ENCODE data around the gene ILK.

The ILK gene

DNA sequence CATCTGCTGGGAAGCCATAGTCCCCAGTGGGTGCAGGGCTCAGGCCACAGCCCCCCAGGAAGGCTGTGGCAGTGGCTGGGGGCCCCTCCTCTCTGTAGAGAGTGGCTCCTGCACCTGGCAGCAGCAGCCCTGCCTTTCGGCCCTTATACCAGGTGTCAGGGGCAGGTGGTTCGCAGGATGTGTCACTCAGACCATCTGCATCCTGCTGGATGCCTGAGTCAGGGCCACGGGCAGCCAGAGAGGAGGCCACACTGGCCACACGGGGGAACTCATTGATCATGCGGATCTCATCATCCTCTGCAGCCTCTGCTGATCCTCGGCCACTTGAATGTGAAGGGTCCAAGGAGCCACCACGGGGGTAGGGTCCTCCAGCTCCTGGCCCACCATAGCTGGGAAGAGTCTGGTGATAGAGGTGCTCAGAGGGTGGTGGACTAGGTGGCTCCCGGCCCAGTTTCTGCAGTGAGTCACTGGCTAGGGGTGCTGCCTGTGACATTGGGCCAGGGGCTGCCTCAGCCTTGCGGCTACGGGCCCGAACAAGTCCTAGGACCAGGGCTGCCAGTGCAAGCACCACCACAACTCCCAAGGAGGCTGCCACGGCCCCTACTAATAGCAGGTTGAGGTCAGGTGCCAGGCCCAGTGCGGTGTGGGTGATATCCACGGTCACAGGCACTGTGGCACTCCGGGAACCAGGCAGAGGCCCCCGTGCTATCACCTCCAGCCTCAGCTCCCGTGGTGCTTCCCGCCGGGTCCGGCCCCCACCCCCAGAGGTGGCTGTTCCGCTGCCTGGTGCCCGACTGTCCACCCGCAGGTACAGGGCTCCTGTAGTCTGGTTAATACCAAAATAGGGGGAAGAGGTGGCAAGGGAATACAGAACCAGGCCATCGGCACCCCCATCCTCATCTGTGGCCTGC, 18.9 kb downstream of the ILK start:
- DNase-seq: no peak

DNA sequence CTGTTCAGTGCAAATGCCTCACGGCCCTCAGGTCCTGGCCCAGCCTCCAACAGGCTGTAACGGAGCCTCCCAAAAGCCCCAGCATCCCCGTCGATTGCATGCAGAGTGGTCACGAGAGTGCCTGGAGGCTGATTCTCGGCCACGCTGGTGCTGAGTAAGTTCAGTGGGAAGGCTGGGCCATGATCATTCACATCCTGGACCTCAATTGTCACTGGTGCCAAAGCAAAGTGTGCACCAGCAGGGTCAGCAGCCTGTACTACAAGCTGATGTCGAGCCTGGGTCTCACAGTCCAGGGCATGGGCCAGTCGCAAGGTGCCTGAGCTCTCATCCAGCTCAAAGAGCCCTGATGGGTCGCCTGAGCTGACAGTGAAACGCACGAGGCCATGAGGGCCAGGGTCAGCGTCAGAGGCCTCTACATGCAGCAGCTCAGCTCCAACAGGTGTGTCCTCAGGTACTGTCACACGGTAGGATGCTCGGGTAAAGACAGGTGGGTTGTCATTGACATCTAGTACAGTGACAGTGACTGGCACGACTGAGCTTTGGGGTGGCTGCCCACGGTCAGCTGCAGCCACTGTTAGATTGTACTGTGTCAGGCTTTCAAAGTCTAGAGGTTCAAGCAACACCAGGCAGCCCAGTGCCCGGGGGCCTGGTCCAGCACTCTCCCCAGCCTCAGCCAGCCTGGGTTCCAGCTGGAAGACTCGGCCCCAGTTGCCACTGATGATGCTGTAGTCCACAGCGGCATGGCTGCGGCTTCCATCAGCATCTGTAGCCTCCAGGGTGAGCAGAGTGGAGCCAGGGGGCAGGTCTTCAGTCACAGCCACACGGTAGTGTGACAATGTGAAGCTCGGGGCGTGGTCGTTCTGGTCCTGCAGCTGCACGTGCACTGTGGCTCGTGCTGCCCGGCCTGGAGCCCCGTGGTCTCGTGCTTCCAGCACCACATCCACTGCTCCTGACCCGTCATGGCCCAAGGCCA, 20.1 kb downstream of the ILK start:
- no peak for DNase-seq

DNA sequence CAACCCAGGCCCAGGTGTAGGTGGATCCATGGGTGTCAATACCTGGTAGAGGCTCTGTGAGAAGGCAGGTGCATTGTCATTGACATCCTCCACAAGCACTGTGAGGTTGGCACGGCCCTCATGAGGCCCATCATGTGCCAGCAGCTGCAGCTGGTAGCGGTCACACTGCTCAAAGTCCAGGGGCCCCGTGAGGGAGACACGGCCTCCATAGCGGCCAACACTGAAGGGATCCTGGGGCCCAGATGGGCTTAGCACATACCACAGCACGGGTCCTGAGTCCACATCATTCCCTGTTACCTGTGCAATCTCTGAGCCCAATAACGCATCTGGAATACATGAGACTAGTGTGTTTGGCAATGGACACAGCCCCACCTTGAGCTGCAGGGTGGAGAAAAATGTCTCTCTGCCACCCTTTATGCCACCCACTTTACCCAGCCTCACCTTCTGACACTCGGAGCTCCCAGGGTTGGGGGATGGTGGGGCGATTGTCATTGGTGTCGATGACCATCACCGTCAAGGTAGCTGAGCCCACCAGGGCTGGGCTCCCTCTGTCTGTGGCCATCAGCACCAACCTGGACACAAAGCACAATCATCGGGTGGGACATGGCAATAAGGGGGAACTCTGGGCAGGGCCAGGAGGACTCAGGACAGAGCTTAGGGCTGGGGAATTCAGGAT, 21.7 kb downstream of the ILK start:
- no peak for DNase-seq

DNA sequence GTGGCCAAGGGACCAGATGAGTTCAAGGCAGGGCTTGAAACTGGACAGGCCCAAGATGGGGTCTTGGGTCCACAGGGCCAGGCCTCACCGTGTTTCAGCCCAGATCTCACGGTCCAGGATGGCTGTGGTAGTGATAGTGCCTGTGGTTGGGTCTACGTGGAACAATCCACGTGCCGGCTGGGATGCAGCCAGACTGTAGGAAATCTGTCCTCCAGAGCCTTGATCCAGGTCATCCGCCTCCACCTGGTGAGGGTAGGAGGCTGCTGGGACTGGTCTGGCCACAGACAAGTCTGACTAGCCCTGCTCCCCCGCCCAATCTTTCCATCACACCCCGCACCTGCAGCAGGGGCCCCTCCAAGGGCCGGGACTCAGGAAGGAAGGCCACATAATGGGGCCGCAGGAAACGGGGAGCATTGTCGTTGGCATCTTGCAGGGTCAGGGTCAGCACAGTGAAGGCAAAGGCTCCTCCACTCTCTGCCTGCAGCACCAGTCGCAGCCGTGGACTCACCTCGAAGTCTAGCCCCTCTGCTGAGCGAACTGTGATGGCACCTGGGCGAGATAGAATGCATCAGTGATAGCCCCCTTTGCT, 22.4 kb downstream of the ILK start:
- DNase-seq: no peak

DNA sequence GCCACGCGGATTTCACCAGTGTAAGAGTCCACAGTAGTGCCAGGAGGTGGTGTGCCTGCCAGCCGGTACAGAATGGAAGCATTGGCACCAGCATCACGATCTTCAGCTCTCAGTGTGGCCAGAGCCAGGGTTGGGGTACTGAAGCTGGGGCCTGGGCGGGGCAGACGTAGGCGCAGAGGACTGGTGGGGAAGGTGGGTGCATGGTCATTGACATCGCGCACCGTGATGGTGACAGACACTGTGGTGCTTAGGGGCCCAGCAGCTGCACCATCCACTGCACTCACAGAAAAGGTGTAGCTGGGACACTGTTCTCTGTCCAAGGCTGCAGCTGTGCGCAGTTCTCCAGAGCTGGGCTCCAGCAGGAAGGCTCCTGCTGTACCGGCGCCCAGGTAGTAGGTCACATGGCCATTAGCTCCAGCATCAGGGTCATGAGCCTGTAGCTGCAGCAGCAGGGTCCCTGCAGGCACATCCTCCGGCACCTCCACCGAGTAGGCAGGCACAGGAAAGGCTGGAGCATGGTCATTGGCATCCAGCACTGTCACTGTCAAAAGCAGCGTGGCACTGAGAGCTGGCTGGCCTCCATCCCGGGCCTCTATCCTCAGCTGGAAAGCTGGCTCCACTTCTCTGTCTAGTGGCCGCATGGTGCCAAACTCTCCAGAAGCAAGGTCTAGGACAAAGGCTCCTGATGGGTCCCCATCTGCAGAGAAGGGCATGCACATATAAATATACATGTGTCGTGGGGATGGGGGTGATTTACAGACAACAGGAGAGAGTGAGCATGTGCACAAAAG, 23.6 kb downstream of the ILK start:
- no peak for DNase-seq

DNA sequence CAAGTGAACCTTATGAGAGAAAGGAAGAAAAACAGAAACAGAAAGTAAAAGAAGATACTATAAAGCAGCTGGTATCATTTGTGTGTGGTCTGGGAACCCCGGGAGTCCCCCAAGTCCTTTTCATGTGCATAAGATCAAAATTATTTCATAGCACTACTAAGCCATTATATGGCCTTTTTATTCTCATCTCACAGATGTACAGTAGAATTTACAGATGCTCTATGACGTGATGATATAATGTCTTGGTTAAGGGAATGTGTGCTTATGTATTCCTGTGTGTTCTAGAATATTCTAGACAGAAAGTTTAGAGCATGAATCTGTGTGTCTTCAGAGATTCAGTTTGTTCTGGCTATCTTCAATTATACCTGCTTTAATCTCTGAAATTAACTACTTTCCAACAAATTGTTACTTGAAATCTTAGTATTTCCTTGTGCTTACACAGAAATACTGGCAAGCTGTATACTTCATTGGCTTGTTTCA, 24.2 kb downstream of the ILK start:
- peak in 1 of 2 donors; percentile 37 for DNase-seq

DNA sequence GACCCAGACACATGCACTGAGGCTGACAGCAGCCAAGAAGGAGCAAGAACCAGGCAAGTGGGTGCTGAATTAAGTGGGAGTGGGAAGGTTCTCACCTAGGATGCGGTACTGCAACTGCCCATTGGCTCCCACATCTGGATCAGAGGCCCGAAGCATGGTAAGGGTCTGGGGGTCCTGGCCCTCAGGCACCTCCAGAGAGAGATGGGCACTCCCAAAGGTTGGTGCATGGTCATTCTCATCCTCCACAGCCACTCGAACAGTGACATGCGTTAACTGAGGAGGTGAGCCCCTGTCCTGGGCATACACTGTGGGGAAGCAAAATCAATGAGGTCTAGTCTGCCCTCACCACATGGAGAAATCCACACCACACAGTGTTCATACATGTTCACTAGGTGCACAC, 25.0 kb downstream of the ILK start:
- DNase-seq: no peak

DNA sequence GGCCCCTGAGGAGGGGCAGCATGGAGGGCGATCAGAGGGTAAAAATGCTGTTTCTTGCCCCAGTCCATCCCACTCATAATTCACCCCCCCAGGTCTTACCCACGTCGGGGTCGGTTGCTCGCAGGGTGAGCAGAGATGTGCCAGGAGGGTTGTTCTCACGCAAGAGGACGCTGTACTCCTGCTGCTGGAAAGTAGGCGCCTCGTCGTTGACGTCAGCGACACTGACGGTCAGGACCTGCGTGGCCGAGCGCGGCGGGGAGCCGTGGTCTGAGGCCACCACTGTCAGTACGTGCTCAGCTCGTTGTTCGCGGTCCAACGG, 26.0 kb downstream of the ILK start:
- no peak for DNase-seq

DNA sequence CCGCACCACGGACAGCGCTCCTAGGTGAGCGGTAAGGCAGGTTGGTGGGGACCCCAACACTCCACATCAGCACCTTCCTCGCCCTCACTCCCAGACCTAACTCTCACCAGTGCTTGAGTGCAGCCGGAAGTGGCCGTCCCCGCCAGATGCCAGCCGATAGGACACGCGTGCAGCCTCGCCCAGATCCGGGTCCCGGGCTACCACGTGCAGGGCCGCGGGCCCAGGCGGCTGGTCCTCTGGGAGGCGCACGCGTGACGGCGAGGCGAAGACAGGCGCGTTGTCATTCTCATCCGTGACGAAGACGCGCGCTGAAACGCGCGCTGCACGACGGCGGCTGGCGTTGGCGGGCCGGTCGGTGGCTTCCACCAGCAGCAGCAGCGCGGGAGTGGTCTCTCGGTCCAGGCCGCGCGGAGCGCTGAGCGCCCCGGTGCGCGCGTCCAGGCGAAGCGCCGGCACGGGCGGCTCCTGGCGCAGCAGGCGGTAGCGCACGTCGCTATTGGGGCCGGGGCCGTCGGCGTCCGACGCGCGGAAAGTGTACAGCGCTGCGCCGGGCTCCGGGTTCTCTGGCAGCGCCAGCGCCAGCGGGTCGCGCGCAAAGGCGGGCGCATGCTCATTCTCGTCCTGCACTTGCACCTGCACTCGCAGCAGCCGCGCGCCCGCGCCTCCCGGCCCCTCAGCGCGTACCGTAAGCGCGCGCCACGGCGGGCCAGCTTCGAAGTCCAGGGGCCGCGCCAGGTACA, 26.5 kb downstream of the ILK start:
- no peak for DNase-seq

DNA sequence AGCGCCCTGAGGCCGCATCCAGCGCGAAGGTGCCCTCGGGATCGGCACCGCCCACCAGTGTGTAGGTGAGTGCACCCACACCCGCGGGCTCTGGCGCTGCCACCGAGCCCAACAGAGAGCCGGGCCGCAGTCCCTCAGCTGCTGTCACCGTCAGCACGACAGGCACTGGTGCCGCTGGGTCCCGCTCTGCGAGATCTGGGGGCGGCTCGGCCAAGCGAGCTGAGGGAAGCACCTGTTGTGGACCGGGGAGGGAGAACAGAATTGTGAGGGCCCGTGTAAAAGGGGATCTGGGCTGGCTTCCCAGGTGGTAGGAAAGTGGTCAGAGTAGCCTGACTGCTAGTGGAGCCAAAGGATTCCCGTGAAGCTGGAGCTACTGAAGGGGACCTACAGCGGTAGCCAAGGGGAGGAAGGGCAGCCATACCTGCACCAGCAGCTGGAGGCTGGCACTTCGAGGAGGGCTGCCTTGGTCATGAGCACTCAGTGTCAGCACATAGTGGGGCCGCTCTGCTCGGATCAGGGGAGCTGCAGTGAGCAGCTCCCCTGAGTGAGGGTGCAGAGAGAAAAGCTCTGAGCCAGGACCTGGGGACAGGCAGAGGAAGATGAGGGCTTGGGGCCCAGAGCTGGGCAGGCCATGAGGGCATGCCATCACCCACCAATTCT, 27.2 kb downstream of the ILK start:
- no peak for DNase-seq

DNA sequence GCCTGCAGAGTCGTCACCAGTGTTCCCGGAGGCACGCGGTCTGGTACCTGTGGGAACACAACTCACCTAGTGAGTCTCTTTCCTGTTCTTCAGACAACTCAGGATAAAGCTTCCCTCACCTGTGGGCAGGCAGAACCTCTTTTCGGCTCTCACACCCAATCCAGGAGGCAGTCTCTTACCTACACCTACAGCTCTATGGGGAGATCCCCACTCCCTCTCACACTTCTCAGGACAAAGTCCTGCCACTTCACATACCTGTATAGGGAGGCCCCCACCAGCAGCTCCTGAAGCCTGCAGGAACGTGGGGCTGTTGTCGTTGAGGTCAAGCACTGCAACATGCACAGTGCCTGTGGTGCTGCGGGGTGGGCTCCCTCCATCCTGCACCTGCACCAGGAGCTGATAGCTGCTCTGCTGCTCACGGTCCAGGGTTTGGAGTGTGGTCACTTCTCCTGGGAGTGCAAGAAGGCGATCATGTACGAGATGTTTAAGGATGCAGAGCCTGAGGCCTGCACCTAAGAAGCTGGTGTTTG, 27.9 kb downstream of the ILK start:
- DNase-seq: no peak

DNA sequence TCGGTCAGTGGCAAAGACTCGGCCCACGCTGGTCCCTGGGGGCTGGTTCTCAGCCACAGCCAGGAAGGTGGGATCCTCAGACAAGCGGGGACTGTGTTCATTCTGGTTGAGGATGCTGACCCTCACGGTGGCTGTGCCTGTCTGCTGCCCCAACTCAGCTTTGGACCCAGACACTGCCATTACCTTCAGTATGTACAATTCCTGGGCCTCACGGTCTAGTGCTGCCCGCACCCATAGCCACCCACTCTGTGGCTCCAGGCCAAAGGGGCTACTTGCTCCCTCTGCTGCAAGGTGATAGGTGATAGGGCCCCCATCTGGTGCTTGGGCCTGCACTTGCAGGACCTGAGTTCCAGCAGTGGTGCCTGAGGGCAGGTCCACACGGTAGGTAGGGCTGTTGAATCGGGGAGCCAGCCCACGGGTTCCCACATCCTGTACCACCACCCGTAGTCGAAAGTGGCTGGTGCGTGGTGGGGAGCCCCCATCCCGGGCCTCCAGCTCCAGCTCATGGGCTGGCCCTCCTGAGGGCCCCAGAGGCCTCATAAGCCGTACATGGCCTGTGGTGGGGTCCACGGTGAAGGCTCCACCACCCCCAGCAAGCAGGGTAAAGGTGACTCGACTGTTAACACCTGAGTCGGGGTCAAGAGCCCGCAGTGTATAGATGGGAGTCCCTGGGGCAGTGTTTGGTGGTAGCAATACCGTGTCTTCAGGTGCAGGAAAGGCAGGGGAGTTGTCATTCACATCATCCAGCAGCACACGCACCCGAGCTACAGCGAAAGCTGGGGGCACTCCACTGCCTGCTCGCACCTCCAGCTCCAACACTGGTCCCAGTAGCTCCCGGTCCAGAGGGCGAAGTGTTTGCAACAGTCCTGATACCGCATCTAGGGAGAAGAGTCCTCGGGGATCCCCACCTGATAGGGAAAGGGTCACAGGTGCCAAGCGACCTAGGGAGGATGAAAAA, 28.8 kb downstream of the ILK start:
- no peak for DNase-seq

DNA sequence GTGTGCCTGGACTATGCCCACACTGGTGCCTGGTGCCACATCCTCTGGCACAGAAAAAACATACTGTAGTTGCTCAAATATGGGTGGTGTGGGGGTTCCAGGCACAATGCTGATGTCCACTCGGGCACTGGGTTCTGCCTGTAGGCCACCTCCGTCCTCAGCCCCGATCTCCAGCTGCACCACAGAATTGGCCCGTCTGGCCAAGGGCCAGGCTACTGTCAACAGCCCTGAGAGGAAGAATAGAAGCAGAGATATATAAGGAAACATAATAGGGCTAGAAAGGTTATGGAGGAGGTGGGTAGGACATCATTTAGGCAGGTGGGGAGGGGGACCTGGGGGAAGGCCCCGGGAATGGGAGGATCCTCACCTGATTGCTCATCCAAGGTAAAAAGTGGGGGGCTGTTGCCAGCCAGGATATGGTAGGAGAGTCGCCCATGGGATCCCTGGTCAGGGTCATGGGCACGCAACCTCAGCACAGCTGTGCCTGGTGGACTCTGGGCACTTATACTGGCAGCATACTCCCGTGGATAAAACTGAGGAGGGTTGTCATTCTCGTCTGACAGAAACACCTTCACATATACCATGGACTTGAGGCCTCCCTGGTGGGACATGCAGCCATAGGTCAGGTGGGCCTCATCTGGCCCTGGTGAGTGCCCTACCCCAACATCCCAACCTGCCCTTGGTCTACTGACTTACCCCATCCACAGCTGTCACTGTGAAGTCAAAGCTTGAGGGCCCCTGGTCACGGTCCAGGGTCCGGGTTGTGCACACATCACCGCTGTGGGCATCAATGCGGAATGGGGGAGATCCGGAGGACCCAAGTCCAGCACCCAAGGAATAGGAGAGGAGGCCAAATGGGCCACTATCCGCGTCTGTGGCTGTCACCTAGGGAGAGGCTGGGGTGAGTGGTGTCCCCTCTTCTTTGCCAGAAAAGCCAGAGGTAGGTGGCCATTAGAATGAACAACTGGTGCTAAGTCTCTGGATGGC, 30.1 kb downstream of the ILK start:
- no peak for DNase-seq

DNA sequence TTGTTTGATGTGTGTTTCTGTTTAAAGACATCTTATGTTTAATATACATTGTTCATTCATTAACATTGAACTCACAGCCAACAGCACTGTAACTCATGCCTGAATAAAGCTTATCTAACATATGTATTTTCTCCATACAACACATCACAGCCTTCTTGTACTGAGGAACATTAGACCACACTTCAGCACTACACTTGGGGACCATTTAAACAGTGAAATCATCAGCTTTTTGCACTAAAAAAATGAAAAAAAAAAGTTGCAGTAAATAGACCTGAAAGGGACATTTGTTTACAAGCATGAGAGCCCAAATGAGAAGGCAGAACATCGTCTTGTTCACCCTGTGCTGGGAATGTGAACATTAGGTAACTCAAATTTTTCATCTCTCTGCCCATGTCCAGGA, 31.0 kb downstream of the ILK start:
- DNase-seq: no peak

DNA sequence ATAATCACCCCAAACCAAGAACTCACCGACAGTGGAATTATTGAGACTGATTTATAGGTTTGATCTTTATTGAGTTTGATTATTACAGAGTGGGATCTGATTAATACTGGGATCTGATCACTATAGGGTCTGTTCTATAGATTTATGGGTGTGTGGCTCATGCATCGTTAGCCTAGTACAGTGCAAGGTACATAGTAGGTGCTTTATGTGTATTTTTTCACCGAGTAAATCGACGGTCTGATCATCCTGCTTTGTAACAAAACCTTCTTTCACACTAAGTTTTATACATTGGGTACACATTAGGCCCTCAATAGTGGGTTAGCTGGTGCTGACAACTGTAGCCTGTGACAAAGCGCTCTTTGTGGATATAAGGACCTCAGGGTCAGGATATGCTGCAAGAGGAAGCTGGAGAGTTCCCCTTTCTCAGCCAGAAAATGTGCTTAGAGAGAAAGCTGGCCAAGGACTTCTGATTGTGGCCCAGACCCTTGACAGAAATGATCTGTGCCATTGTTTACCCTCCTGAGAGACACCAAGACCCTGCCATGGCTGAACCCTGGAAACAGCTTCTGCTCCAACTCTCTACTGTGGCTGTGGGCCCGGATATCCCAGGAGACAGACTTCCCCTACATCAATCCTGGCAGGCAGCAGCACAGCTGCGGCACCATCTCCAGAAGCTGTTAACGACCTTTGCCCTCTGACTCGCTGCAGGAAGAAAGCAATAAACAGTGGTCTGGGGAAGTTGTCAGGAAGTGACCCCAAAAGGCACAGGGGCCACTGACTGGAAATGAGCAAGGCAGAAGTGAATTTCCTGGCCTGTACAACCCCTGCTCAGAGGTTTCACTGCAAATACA, 31.7 kb downstream of the ILK start:
- peak; percentile 25 to 52 for DNase-seq

DNA sequence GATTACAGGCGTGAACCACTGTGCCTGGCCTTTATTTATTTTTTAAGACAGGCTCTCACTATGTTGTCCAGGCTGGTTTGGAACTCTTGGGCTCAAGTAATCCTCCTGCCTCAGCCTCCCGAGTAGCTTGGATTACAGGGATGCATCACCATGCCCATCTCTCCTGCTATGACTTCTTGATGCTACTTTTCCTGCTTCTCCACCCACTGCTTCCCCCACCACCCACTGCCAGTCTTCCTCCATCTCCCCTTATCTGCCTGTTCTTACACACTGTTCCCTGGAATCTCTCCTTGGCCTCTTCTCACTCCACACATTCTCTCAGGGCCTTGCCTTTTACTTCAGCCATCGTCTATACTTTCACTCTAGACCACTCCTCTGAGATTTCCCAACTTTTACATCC, 32.9 kb downstream of the ILK start:
- DNase-seq: no peak

DNA sequence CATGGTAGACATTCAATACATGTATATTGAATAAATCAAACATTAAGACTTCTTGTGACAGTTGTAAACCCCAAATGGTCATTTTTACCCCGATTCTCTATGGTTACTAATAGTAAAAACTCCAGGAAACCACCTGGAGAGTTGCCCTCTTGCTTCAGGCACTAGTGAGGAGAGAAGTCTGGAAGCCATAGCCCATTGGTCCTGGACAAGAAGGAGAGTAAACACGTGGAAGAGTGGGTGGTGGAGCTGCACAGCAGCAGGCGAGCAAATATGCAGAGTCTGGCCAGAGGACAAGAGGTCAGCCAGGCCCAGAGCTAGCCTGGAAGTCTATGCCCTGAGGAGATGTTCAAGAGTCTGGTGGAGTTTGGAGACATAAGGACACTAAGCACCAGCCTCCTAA, 34.3 kb downstream of the ILK start:
- no peak for DNase-seq

All from bone marrow (tissue), 2 donors.